Fibroblast of skin of scalp (primary cell): Measurements from ENCODE around the gene MEDAG. TPM values are rescaled to one million over a fixed set of nuclear protein-coding genes. Genes with fewer than 3 reads are reported as not detected.

Experiments used
- DNase-seq: peaks from one replicate; pipeline ENCODE4 v3.0.0-alpha.2; 2013
- polyA plus RNA-seq, 2 experiments: library from polyadenylated mRNA; unstranded; fragments of 120-200 nt; gene quantifications; one replicate each; pipeline ENCODE4 v1.2.1, GENCODE V29; 2013; ENCODE audit not compliant: insufficient read length in 2 of 2

Gene MEDAG
- 6.1 TPM for polyA plus RNA-seq (2013, experiment 1 of 2; ENCODE audit: insufficient read length)
- 6.8 TPM for polyA plus RNA-seq (2013, experiment 2 of 2; ENCODE audit: insufficient read length)

DNA sequence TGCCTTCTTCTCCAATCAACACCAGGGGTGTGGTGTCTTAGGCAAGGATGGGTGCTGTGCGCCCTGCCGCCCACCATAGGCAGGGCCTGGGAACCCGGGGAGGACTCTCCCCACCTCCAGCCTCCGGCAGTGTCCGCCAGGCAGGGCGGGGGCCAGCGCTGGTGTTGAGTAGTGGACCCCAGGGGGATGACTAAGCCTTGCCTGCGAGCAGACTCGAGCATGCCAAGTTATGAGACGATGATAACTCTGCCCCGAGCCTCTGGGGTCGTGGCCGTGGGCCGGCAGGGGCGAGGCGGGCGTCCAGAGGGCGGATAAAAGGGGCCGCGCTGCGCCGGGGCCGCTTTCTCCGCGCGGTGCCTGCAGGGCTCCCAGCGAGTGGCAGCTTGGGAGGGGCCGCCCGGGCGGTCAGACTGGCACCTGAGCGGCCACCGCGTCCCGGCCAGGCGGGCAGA lies at the start of gene MEDAG:
MEDAG (plus strand) TSS at position 340 of the 452 bp plus-strand sequence. CDS start 245 bp downstream, outside the sequence.
- DNase-seq: peak; percentile 82

DNA sequence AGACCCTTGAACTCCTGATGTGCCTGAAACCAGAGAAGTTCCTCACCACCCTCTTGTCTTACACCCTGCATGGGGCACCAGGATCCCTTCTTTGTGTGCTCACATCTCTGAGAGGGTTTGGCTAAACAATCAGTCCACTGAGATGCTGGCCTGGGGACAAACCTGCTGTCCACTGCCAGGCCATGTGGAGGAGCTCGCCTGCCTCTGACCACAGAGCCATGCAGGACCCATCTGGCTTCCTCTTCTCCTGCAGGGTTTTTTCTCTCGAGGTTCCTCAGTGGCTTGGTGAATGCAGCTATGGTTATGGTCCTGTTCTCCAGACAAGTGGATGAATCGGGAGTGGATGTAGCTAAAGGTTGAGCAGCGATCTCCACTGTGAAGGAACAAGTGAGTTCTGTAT lies 49.1 kb upstream of the MEDAG start:
- DNase-seq: no peak

DNA sequence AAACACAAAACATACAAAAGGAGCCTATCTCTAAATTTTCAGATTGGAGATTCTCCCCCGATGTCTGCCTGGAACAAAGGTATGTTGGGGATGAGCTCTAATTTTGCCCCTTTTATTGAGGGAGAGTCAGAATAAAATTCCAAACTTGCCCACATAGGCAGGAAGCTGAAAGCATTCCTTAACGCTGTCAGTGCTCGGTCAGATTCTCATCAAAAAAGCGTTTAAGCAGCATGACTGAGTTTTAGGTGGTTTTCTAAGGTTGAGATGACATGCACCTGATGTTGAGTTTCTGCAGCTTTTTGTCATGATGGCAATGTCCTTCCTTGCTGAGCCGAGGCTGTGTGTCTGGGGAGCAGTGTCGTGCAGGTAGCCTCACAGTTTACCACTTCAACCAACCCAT lies 48.4 kb upstream of the MEDAG start:
- DNase-seq: no peak

DNA sequence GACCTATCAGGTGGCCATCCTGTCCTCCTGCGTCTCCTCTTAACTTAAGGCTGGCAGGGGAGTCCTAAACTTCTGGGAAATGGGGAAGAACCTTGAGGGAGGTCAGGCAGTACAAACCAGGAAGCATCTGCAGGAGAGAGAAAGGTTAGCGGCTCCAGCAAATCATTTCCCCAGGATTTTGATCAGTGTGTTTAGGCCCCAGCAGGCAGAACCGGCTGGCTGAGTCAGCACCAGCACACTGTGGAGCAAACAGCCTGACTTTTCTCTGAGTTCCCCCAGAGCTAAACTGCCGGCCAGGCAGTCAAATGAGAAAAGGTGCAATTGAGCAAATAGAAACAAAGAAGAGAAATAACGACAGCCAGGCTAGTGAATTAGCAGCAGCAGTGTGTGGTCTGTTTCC lies 46.7 kb upstream of the MEDAG start:
- no peak for DNase-seq

DNA sequence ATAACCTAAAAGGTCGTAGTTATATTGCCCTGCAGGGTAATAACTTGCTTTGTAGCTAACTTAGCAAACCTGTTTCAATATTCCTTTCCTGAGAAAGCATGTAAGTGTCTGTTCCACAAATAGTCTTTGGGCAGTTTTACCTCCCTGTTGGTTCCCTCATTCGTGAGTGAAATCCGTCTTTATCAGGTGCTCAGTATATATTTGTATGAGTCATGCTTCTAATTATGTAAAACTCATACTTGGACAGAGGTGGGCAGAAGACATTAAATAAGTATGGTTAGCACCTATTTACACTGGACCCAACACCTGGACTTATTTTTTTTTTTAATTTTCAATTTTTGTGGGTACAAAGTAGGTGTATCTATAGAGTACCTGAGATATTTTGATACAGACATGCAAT lies 44.9 kb upstream of the MEDAG start:
- no peak for DNase-seq

DNA sequence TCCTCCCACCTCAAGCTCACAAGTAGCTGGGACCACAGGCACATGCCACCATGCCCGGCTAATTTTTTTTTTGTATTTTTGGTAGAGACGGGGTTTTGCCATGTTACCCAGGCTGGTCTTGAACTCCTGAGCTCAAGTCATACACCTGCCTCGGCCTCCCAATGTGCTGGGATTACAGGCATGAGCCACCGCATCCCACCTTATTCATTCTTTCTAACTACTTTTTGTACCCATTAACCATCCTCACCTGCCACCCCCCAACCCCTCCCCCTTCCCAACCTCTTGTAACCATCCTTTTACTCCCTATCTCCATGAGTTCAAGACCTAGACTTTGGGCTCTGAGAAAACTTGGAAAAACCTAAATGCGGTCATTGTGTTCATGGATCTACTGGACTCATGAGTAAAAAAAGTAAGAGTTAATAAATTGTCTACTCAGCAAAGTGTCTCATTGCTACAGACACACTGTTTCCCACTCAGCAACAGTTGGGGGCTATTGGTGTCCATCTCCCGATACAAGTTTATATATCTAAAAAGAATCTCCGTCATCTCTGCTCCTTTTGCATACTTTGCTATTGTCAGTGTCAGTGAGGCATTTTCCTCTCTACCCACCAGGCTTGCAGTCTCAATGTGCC lies 44.1 kb upstream of the MEDAG start:
- DNase-seq: no peak

DNA sequence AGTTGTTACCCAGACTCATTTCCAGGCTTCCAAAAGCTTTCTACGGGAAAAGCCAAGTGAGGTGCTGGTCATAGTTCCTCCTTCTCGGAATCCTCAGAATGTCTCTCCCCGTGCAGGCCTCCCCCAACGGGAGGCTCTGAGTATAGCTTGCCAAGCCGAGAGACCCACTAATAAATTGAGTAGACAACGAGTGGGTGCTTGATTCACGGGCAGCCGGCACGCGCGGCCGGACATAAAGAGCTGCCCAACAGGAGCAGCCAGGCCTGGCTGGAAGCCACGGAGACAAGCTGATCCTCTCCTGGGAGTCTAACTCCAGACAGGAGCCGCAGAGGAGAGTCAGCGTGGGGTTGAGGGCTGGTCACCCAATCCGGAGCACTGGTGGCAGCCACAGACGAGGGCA lies 43.4 kb upstream of the MEDAG start:
- no peak for DNase-seq

DNA sequence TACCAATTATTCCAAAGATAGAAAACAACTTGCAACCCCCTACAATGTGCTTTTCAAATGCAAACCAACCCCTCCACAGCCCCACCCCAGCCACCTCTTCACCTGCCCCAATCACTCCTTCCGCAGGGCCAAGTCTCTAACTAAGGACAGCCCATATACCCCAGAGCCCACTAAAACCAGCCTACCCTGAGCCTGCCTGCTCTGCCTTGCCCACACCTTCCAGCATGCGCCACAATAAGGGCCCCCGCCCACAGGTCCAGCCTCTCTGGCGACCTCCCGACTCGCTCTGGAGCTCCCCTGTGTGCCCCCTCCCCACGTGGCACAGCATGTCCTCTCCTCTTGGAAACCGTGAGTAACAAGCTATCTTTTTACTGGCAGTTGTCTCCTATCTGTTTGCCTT lies 42.8 kb upstream of the MEDAG start:
- no peak for DNase-seq

DNA sequence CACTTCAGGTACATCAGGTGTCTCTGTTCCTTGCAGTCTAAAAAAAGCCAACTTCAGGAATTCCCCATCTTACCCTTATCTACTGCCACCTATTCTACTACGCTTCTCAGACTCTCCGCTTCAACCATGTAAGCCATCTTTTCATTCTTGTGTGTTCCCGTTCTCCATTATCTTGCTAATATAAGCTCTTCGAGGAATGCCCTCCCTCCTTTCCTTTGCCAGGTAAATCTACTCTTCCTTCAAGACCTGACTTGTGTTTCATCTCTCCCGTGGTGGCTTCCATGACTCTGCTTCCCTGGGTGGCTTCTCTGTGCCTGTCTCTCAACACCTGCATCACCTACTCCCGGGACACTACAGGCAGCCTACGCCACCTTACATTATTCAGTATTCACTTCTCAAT lies 42.3 kb upstream of the MEDAG start:
- no peak for DNase-seq

DNA sequence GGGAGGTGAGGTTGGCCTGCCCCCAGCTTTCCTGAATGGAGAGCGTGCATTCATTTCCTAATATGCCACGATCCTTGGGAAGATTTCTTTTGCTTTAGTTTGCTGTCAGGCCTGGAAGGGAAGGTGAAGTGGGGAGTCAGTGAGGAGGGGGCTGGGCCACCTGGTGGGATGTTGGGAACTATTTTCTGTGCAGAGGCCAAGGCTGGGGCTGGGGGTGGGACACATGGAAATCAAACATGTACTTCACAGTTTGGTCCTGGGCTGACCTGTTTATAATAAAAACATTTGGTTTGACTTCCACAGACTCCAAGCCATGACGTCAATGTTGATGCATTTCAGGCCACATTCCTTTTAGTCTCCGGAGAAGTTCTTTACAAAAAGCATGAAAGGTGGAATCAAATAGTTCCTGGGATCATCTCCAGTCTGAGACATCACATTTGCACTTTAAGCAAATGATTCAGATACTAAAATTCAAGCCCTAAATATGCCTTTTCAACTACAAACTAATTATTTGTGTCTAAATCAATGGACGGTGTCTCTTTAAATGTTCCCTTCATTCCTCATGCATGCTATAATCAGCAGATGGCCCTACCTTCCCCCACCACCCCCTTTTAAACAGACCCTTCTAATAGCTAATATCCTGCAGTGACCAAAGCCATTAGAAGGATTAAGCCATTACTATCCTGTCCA lies 41.5 kb upstream of the MEDAG start:
- peak; percentile 93 for DNase-seq

DNA sequence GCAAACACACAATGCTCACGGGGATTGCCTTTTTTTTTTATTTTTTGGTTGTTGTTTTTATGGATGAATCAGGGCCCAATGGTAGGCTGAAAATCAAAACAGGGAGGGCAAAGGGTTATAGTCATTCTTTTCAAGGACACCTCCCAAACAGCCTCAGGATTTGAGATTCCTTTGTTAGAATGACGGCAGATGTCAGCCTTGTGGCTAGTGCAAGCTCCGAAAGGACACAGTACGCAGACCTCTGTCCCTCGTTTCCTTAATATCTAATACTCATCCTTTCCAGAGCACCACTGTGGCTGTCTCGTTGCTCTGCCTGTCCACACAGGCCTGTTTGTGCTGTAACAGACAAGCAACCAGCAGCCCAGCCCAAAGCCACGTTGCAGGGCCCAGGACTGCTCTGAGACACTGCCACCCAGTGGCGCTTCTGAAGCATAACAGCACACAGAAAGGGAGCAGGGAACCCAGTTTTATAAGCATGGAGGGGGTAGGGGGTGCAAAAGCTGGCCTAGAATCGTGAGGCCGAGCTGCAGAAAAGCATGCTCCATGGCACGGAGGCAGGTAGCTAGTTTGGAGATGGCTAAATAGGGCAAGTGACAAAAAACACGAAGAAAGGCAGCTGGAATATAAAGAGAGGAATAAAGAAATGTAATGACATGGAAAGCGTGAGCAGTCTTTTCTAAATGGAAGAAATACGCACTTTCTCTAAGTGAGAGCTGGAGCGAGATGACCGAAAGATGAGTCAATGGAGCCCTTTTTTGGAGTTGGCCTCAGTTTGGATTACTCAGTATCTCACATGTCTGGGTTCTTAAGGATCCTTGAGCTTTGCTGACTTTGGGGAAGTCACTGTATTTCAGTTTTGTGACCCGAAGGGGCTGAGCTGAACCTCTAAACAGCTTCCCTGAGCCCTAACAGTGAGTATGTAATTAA lies 40.7 kb upstream of the MEDAG start:
- DNase-seq: peak; percentile 95

DNA sequence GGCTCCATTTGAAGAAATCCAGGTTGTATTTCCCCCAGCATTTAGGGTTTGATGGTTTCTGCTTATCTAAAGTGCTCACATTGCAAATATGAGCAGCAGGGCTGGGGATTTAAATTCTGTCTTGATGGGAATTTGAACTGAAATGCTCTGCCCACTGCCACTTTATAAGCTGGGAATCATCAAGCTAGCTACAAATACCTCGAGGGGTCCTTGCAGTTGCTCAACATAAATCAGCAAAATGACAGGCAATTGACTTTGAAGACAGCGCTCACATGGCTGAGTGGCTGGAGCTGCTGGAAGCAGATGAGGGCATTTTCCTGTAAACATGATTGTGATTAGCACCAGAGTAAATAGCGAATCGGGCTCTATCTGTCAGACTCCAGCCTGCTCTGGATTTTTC lies 39.4 kb upstream of the MEDAG start:
- DNase-seq: no peak

DNA sequence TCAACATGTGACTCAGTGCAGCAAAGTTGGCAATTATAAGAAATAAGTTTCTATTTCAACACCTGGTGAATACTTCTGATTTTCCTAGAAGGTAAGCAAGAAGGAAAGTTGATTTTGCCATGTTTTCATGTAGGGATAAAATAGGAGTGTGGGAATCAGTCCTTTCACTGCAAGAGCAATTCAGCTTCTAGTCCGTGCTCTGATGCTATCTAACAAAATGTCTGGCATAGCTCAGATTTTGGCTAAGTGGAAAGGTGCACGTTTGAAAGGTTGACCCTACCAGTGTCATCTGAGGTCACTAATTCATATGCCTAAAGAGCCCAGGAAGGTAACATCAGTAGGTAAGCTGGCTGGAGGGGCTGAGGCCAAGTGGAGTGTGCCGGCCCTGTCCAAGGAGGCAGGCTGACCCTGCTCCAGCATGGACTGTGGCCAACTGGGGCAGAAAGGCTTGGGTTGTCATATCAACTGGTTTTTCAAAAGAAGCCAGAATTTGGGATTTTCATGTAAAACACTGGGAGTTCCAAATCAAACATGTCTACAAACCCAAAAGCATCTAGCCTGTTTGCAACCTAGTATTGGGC lies 38.9 kb upstream of the MEDAG start:
- DNase-seq: no peak

DNA sequence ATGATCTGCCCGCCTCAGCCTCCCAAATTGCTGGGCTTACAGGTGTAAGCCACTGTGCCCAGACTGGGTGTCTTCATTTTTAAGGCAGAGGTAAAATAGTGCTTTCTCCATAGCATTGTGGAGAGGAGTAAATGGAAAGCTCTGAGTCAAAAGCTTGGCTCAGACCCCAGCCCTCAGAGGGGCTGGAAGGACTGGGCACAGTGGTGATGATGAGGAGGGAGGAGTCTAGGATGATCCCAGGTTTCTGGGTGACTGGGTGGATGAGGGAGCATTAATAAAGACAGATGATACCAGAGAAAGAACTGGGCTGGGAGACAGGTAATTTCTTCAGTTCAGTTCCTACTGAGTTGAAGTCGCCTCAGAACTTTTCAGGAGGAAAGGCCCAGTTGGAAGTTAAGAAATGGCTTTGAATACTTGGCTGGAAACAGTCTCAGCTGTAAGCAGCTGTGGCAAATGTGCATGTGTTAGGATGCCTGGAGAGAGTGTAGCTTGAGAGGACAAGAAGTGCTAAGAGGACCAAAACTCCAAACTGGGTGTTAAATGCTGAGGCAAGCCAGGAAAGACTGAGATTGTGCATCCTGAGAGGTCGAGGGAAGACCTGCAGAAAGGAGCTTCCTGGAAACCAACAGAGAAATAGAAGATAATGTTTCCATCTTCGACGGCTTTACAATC lies 37.1 kb upstream of the MEDAG start:
- DNase-seq: no peak

DNA sequence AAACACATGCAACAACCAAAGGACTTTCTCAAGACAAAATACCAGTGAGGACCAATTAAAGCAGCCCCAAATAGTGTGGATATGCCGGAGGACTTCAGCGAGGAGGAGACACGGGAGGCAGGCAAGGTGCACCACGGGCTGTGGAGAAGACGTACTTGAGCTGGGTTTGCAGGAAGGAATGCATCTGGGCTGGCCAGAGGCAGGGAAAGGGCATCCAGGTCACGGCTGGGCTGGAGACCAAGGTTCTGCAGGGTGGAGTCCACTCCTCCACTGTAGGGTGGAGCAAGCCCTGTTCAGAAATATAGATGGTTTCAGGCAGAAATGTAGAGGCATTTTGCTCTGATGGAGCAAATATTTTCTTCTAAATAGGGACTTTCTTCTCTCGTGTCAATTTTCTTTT lies 36.6 kb upstream of the MEDAG start:
- DNase-seq: no peak

DNA sequence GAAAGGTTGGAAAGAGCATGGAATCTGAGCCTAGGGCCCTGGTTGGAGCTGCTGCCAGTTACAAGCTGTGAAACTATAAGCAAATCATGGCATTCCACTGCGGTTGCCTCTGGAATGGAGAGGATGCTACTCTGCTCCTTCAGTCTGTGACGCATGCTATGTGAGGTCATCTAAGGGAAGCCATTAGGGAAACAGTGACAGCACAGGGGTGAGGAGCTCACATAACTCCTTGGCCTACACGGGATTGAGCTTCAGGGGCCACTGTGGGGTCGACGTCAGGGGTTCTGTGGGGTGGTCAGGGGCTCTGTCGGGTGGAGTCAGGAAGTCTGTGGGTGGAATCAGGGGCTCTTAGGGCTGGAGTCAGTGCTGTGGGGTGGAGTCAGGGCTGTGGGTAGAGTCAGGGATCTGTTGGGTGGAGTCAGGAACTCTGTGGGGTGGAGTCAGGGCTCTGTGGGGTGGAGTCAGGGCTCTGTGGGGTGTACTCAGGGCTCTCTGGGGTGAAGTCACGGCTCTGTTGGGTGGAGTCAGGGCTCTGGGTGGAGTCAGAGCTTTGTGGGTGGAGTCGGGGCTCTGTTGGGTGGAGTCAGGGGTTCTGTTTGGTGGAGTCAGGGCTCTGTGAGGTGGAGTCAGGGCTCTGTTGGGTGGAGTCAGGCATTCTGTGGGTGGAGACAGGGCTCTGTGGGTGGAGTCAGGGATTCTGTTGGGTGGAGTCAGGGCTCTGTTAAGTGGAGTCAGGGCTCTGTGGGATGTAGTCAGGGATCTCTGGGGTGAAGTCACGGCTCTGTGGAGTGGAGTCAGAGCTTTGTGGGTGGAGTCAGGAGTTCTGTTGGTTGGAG lies 35.8 kb upstream of the MEDAG start:
- DNase-seq: peak; percentile 100

DNA sequence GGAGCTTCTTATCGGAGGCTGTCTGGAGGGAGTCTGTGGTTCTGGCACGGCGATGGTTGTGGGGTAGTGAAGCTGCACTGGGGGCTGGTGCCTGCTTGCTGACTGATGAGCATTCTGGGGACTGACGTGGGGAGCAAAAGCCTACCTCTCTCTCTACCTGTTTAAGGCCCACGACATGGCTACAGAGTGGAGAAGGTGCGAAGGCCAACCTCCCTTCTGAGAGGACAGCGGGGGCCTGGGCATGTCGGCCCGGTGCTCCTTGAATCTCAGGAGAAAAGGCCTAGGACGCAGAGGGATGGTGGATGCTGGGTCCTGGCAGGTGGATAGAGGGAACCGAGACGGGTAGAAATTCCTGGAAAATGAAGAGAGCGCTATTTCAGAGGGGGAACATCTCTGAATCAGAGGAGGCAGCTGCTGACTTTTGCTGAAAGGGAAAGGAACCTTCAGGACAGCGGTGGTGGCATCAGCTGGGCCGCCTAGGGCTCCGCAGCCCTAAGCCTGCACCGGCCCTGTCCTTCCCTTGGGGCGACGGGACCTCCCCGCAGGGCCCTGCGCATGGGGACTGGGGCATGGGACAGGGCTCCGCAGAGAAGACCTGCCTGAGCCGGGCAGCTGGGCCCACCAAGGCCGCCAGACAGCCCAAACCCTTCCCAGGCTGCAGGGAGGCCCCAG lies 35.0 kb upstream of the MEDAG start:
- no peak for DNase-seq

DNA sequence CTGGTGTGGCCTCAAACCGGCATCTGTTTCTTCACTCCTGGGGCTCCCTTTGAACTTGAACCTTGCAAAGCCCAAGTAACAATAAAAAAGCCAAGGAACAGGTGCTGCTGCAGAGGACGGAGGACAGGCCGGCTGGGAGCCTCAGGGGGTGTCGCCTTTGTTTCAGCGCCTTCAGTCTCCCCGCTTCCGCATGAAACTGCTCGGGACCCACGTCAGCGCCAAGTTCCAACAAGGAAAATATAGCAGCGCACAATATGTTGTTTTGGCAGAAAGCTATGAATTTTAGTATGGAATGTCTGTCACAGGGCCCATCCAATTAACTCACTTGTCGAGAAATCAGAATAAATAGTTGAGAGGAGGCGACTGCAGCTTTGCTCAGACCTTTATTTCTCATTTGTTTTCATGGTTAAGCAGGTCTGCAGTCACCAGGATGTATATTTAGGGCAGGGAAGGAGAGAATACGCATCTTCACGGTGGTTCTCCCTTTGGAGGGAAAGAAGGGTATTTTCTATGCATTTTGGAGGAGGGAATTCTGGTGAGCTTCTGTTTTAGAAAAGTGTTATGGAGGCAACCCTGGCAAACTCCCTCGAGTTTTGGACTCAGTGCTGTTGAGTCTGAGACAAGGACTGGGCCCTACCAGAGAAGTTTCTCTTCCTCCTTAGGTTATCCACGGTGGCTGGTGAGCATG lies 34.3 kb upstream of the MEDAG start:
- DNase-seq: peak; percentile 48

DNA sequence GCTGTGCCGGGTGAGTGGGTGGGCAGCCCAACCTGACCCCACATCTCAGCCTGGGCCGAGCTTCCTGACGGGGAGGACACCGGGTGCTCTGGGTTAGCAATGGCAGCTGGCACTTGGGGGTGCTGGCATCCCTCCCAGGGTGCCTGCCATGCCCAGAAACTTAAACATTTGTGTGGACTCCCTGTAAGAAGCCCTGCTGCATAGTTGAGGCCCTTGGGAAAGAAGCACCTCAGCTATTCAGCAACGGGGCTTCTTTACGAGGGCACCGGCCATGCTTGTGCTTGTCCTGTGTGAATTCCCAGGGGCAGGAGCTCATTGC lies 33.8 kb upstream of the MEDAG start:
- no peak for DNase-seq
